OCI-LY7 (cell line): ENCODE data around the gene FAM229B.

Experiments
- CTCF ChIP-seq: fragments of 200-600 bp; sonication (generic); conservative IDR thresholded peaks from 2 replicates; pipeline ENCODE4 v1.5.1; 2014; ENCODE audit warnings: mild to moderate bottlenecking, antibody characterized with exemption, low read length, moderate library complexity, mixed read lengths
- EZH2phosphoT487 ChIP-seq: fragments of 200-600 bp; sonication (generic); IDR thresholded peaks from 2 replicates; pipeline ENCODE4 v1.6.1; 2018; ENCODE audit warnings: low read depth, borderline replicate concordance, mild to moderate bottlenecking, mixed run types, antibody characterized with exemption, low read length, moderate library complexity, mixed read lengths

GRCh38 chr6:112150363-112150762 is 63.0 kb downstream of the FAM229B start:
- TF ChIP-seq CTCF, result no peak
- TF ChIP-seq EZH2phosphoT487, result no peak
